B cell (primary cell): Measurements from ENCODE around the gene LURAP1L.

Source experiments
- EZH2 ChIP-seq: IDR thresholded peaks from 2 replicates; pipeline ENCODE4 v1.6.1; 2012; ENCODE audit warnings: borderline replicate concordance, low read depth, mild to moderate bottlenecking, moderate library complexity, low read length; ENCODE audit not compliant: insufficient read depth, poor library complexity, severe bottlenecking
- TF ChIP-seq, protein P1 (sequence below): fragments of 200-600 bp; IDR thresholded peaks from one replicate; pipeline ENCODE4 v1.8.0; 2022; ENCODE audit warnings: antibody characterized with exemption, mild to moderate bottlenecking

DNA sequence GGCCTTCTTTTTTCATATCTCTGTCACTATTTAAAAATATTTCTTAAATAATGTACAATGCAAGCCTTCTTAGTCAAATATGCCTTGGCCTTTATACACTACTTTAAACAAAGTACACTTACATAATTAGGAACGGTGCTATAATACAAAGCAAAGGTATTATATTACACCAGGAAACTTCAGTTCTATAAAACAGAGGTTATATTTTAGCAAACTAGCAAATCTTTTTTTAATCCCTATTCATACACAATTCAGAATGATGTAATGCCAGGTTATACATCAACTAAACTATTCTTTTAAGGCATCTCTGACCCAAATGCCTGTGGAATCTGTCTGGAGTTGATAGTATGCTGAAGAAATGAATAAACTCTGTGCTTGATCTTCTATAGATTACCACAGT lies 10.7 kb upstream of the LURAP1L start:
- TF ChIP-seq, protein P1, sequence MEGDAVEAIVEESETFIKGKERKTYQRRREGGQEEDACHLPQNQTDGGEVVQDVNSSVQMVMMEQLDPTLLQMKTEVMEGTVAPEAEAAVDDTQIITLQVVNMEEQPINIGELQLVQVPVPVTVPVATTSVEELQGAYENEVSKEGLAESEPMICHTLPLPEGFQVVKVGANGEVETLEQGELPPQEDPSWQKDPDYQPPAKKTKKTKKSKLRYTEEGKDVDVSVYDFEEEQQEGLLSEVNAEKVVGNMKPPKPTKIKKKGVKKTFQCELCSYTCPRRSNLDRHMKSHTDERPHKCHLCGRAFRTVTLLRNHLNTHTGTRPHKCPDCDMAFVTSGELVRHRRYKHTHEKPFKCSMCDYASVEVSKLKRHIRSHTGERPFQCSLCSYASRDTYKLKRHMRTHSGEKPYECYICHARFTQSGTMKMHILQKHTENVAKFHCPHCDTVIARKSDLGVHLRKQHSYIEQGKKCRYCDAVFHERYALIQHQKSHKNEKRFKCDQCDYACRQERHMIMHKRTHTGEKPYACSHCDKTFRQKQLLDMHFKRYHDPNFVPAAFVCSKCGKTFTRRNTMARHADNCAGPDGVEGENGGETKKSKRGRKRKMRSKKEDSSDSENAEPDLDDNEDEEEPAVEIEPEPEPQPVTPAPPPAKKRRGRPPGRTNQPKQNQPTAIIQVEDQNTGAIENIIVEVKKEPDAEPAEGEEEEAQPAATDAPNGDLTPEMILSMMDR: no peak
- TF ChIP-seq EZH2: no peak
